H7 (cell line): ENCODE results near the gene SPEF1. TPM values are rescaled to one million over a fixed set of nuclear protein-coding genes. Genes with fewer than 3 reads are reported as not detected.
A peak's percentile ranks its signal among the peaks of the same experiment; 100 is the strongest.

Experiments used
- DNase-seq: peaks from one replicate; pipeline ENCODE4 v3.0.0; 2012
- H3K27me3 ChIP-seq: 2 replicates; pipeline ENCODE4 v1.6.0; 2011; ENCODE audit warnings: mild to moderate bottlenecking, low read length; ENCODE audit not compliant: control insufficient read depth, insufficient read depth
- H3K36me3 ChIP-seq: replicated peaks from 2 replicates; pipeline ENCODE4 v1.5.1; 2011; ENCODE audit warnings: low read length; ENCODE audit not compliant: control insufficient read depth, insufficient read depth
- H3K4me3 ChIP-seq: 2 replicates; pipeline ENCODE4 v1.5.1; 2011; ENCODE audit warnings: low read depth, mild to moderate bottlenecking, control low read depth, low read length, moderate library complexity; ENCODE audit not compliant: insufficient read depth
- total RNA-seq: library from RNA; depleted of rRNA; stranded (reverse); fragments of >200 nt; shearing (Covaris generic); gene quantifications from 2 replicates; pipeline ENCODE4 v1.2.3, GENCODE V29; 2014

Gene SPEF1
- total RNA-seq, 1 experiment from 2014 or later = 0.94 TPM

GRCh38 chr20:3744806-3745685, 36.2 kb downstream of the SPEF1 start:
- peak; percentile 99 for DNase-seq
- Histone ChIP-seq H3K27me3 (peaks cover 39% of the 10 kb centered on the region), H3K4me3 (peak overlapping the region; percentile 73), H3K36me3 (no peaks in the 10 kb centered on the region)

GRCh38 chr20:3744037-3744436, 37.2 kb downstream of the SPEF1 start:
- no peak overlapping the region for H3K4me3 ChIP-seq
- no peak for DNase-seq
- H3K36me3 ChIP-seq = no peaks in the 10 kb centered on the region
- H3K27me3 ChIP-seq = peaks cover 30% of the 10 kb centered on the region

- DNase-seq = no peak
- H3K27me3 ChIP-seq = peaks cover 25% of the 10 kb centered on the region
- no peak overlapping the region for H3K4me3 ChIP-seq
- no peaks in the 10 kb centered on the region for H3K36me3 ChIP-seq
These were observed 38.0 kb downstream of the SPEF1 start for GRCh38 chr20:3743251-3743650.

GRCh38 chr20:3741836-3742458, 39.3 kb downstream of the SPEF1 start:
- DNase-seq = peak; percentile 67
- H3K36me3 ChIP-seq = no peaks in the 10 kb centered on the region
- H3K4me3 ChIP-seq = no peak overlapping the region
- peaks cover 14% of the 10 kb centered on the region for H3K27me3 ChIP-seq

- DNase-seq = no peak
- no peaks in the 10 kb centered on the region for H3K36me3 ChIP-seq
- H3K4me3 ChIP-seq = no peak overlapping the region
- H3K27me3 ChIP-seq = peaks cover 6% of the 10 kb centered on the region; the same call in 1 of the 2 replicates
These were observed 40.5 kb downstream of the SPEF1 start for GRCh38 chr20:3740615-3741301.

- H3K36me3 ChIP-seq = no peaks in the 10 kb centered on the region
- peak; percentile 66 for DNase-seq
- no peaks in the 10 kb centered on the region; the same call in 1 of the 2 replicates for H3K27me3 ChIP-seq
- H3K4me3 ChIP-seq = no peak overlapping the region
These were observed 41.3 kb downstream of the SPEF1 start for GRCh38 chr20:3739926-3740451.

- Histone ChIP-seq H3K36me3 (no peaks in the 10 kb centered on the region), H3K4me3 (no peak overlapping the region), H3K27me3 (no peaks in the 10 kb centered on the region; the same call in 1 of the 2 replicates)
- peak; percentile 59 for DNase-seq
These were observed 42.0 kb downstream of the SPEF1 start for GRCh38 chr20:3739054-3739925.

- Histone ChIP-seq H3K36me3 (no peaks in the 10 kb centered on the region), H3K4me3 (no peak overlapping the region), H3K27me3 (peaks cover 4% of the 10 kb centered on the region)
- peak; percentile 19 for DNase-seq
These were observed 42.9 kb downstream of the SPEF1 start for GRCh38 chr20:3738111-3739053.

- Histone ChIP-seq H3K4me3 (no peak overlapping the region), H3K27me3 (peaks cover 22% of the 10 kb centered on the region), H3K36me3 (no peaks in the 10 kb centered on the region)
- peak; percentile 2 for DNase-seq
These were observed 45.5 kb downstream of the SPEF1 start for GRCh38 chr20:3735768-3736167.

GRCh38 chr20:3734111-3734843, 47.0 kb downstream of the SPEF1 start:
- H3K36me3 ChIP-seq = no peaks in the 10 kb centered on the region
- no peak overlapping the region for H3K4me3 ChIP-seq
- H3K27me3 ChIP-seq = peaks cover 22% of the 10 kb centered on the region
- peak; percentile 24 for DNase-seq

- H3K27me3 ChIP-seq = peaks cover 24% of the 10 kb centered on the region
- DNase-seq = peak; percentile 46
- H3K4me3 ChIP-seq = peak overlapping the region; percentile 41
- no peaks in the 10 kb centered on the region for H3K36me3 ChIP-seq
These were observed 47.9 kb downstream of the SPEF1 start for GRCh38 chr20:3733119-3733995.
